K562 (cell line): Measurements from ENCODE around the gene TMEM225B. TPM values are rescaled to one million over a fixed set of nuclear protein-coding genes. Genes with fewer than 3 reads are reported as not detected.

ENCODE experiments used
- ARID3A ChIP-seq: IDR thresholded peaks from 2 replicates; pipeline ENCODE4 v1.6.1; 2012; ENCODE audit warnings: low read depth, low read length, improper control_type of control experiment, borderline replicate concordance
- CXXC5 ChIP-seq: fragments of 250-450 bp; sonication (Bioruptor Pico); IDR thresholded peaks from 2 replicates; pipeline ENCODE4 v1.8.0; 2022; ENCODE audit warnings: inconsistent platforms, mild to moderate bottlenecking, moderate library complexity
- PCBP2 ChIP-seq: fragments of 200-400 bp; formaldehyde crosslinking; IDR thresholded peaks from 2 replicates; pipeline ENCODE4 v1.6.1; 2018; ENCODE audit warnings: low read length, low read depth, mild to moderate bottlenecking, moderate library complexity; ENCODE audit not compliant: poor library complexity, severe bottlenecking
- SAFB2 ChIP-seq: fragments of 200-400 bp; formaldehyde crosslinking; IDR thresholded peaks from 2 replicates; pipeline ENCODE4 v1.6.1; 2018; ENCODE audit warnings: borderline replicate concordance, low read length, low read depth, moderate library complexity; ENCODE audit not compliant: severe bottlenecking
- SRSF9 ChIP-seq: fragments of 200-400 bp; formaldehyde crosslinking; IDR thresholded peaks from 2 replicates; pipeline ENCODE4 v1.6.1; 2017; ENCODE audit warnings: low read depth, low read length, borderline replicate concordance
- ZNF644 ChIP-seq: fragments of 200-800 bp; sonication (Bioruptor generic); IDR thresholded peaks from 2 replicates; pipeline ENCODE4 v1.6.1; 2016; ENCODE audit warnings: low read depth, missing genetic modification characterization, missing compliant biosample characterization
- ZNF668 ChIP-seq: fragments of 250-450 bp; sonication (Bioruptor Pico); IDR thresholded peaks from 2 replicates; pipeline ENCODE4 v1.8.0; 2022; ENCODE audit warnings: mild to moderate bottlenecking, inconsistent platforms
- ZNF707 ChIP-seq: fragments of 250-450 bp; sonication (Bioruptor Pico); conservative IDR thresholded peaks from 2 replicates; pipeline ENCODE4 v1.8.0; 2022; ENCODE audit warnings: inconsistent platforms, mild to moderate bottlenecking, moderate library complexity
- ZNF79 ChIP-seq: fragments of 250-450 bp; sonication (Bioruptor Pico); IDR thresholded peaks from 2 replicates; pipeline ENCODE4 v1.4.0; 2020; ENCODE audit warnings: low read depth, mild to moderate bottlenecking, moderate library complexity
- polyA plus RNA-seq, 8 experiments: library from polyadenylated mRNA; depleted of rRNA in 4 of 8; stranded (reverse) in 5 of 8; unstranded in 3 of 8; fragments of >200 nt; fragmentation: Nextera tagmentation in 2 of 8; fragmentation: Illumina TruSeq in 1 of 8; extraction: Ambion mirVana in 2 of 8; extraction: Trizol in 1 of 8; gene quantifications; 2 replicates each; pipeline versions ENCODE4 v1.2.1 to v1.2.3, GENCODE V29; 2011 to 2014; ENCODE audit warnings: inconsistent platforms in 1 of 8, missing spikeins in 1 of 8
- total RNA-seq, 7 experiments: library from RNA; depleted of rRNA in 6 of 7; stranded (reverse); fragments of >200 nt in 6 of 7; fragmentation: Illumina TruSeq in 2 of 7; extraction: Trizol in 2 of 7; gene quantifications; 2 replicates each; pipeline versions ENCODE4 v1.2.1 to v1.2.3, GENCODE V29; 2011 to 2021; ENCODE audit warnings: low replicate concordance in 1 of 7
- TF ChIP-seq, protein P1 (sequence below), 2 experiments: IDR thresholded peaks; 2 replicates each; pipeline ENCODE4 v1.6.1; 2012; ENCODE audit warnings: improper control_type of control experiment in 2 of 2, low read depth in 2 of 2, low read length in 2 of 2, borderline replicate concordance in 1 of 2

The TMEM225B gene
- total and polyA plus RNA-seq, 9 of the 15 experiments (the other 6 are each of a cell fraction or from before 2014, with no cell fraction given): 0.08 to 0.73 (median 0.56) TPM

GRCh38 chr7:99628471-99629465, 30.7 kb downstream of the TMEM225B start (continued):
- TF ChIP-seq ARID3A: no peak
- no peak for TF ChIP-seq SRSF9
- TF ChIP-seq ZNF707: no peak
- TF ChIP-seq ZNF668: no peak
- TF ChIP-seq SAFB2: no peak
- TF ChIP-seq, protein P1, sequence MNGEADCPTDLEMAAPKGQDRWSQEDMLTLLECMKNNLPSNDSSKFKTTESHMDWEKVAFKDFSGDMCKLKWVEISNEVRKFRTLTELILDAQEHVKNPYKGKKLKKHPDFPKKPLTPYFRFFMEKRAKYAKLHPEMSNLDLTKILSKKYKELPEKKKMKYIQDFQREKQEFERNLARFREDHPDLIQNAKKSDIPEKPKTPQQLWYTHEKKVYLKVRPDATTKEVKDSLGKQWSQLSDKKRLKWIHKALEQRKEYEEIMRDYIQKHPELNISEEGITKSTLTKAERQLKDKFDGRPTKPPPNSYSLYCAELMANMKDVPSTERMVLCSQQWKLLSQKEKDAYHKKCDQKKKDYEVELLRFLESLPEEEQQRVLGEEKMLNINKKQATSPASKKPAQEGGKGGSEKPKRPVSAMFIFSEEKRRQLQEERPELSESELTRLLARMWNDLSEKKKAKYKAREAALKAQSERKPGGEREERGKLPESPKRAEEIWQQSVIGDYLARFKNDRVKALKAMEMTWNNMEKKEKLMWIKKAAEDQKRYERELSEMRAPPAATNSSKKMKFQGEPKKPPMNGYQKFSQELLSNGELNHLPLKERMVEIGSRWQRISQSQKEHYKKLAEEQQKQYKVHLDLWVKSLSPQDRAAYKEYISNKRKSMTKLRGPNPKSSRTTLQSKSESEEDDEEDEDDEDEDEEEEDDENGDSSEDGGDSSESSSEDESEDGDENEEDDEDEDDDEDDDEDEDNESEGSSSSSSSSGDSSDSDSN (IDR thresholded peaks at IDR 0.05; ENCODE audit: borderline replicate concordance in 1 of 2, low read depth in 2 of 2, low read length in 2 of 2): no peak
- TF ChIP-seq CXXC5 (CRISPR knock-in tag): no peak
- no peak for TF ChIP-seq ZNF79 (CRISPR knock-in tag)
- no peak for TF ChIP-seq ZNF644 (tag)
- TF ChIP-seq PCBP2: no peak
- TF ChIP-seq, all 486 proteins: peak for 0
